ENCODE measurements around the gene SPTBN1.
"Not testable (repeated sequence)": the region's sequence is repeated elsewhere in the genome, so short reads cannot be mapped to it uniquely, and the experiment has no call there.

SPTBN1 gene

GRCh38 chr2:54471221-54471711 is 15.1 kb downstream of the SPTBN1 start:
- DNase-seq (ENCODE audit: low spot score), result no peak

- DNase-seq (ENCODE audit: low spot score), result no peak
Observed at GRCh38 chr2:54473851-54474250, 17.7 kb downstream of the SPTBN1 start.

- no peak for DNase-seq (ENCODE audit: low spot score)
Observed at GRCh38 chr2:54475285-54475684, 19.2 kb downstream of the SPTBN1 start.

GRCh38 chr2:54475919-54476318 is 19.8 kb downstream of the SPTBN1 start:
- no peak for DNase-seq (ENCODE audit: low spot score)

GRCh38 chr2:54476852-54477251 is 20.7 kb downstream of the SPTBN1 start:
- no peak for DNase-seq (ENCODE audit: low spot score)

DNA sequence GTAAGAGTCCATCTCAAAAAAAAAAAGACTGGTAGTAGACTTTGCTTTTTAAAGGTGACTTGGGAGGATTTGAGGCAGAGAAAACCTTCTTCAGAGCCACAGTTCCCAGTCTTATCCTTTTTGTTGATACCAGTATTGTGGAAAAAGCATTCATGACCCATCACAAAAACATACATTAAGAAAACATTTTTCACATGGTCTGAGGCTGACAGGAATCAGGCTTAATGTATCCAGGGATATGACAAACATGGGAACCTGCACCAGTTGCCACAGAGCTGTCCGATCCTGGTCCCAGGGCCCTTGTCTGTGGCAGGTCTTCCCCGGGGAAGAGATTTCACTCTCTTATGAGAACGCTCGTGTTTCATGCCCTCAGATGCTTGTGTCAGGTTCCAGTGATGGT is 21.8 kb downstream of the SPTBN1 start:
- DNase-seq (ENCODE audit: low spot score), result no peak

- DNase-seq (ENCODE audit: low spot score), result no peak
Observed at GRCh38 chr2:54478899-54479298, 22.8 kb downstream of the SPTBN1 start.

DNA sequence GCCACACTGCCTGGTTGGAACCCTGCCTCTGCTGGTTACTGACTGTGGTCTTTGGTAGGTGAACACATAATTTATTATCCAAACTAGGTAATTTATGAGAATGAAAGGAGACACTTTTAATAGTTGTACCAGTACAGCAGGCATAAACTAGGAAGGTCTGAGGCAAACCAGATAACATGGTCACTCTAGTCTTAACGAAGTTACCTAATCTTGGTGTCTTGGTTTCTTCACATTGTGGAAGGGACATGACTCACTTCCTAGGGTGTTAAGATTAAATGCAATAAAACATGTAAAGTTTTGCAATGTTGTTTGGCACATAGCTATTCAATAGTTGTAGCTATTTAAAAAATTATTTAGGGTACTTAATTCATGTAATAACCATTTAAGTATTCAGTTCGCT is 23.3 kb downstream of the SPTBN1 start:
- no peak for DNase-seq (ENCODE audit: low spot score)

- DNase-seq (ENCODE audit: low spot score), result no peak
Observed at GRCh38 chr2:54480025-54480424, 23.9 kb downstream of the SPTBN1 start.

- DNase-seq (ENCODE audit: low spot score), result no peak
Observed at GRCh38 chr2:54481686-54482085, 25.6 kb downstream of the SPTBN1 start.

DNA sequence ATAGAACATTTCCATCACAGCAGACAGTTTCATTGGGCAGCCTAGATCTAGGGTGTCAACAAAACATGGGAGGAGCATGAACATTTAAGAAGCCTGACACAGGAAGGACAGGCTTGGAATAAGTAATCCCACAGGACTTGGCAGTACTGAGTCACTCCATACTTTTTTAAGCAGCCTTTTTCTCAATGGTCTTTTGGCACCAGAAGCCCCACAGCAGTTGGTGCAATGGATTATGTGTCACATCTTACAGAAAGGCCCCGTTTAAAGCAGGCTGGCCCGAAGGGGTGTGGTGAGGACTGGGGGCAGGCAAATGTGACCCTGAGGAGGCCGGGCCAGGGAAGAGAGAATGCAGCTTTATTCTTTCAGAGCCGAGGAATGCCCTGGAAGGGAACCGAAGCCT is 26.6 kb downstream of the SPTBN1 start:
- DNase-seq (ENCODE audit: low spot score), result no peak

- no peak for DNase-seq (ENCODE audit: low spot score)
Observed at GRCh38 chr2:54483426-54483825, 27.3 kb downstream of the SPTBN1 start.

DNA sequence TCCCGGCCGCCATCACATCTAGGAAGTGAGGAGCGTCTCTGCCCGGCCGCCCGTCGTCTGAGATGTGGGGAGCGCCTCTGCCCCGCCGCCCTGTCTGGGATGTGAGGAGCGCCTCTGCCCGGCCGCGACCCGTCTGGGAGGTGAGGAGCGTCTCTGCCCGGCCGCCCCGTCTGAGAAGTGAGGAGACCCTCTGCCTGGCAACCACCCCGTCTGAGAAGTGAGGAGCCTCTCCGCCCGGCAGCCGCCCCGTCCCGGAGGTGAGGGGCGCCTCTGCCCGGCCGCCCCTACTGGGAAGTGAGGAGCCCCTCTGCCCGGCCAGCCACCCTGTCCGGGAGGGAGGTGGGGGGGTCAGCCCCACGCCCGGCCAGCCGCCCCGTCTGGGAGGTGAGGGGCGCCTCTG is 29.6 kb downstream of the SPTBN1 start:
- not testable (repeated sequence) for DNase-seq (ENCODE audit: low spot score)

- DNase-seq (ENCODE audit: low spot score), result no peak
Observed at GRCh38 chr2:54486766-54487165, 30.6 kb downstream of the SPTBN1 start.

- no peak for DNase-seq (ENCODE audit: low spot score)
Observed at GRCh38 chr2:54490863-54491262, 34.7 kb downstream of the SPTBN1 start.

GRCh38 chr2:54492335-54492734 is 36.2 kb downstream of the SPTBN1 start:
- no peak for DNase-seq (ENCODE audit: low spot score)

DNA sequence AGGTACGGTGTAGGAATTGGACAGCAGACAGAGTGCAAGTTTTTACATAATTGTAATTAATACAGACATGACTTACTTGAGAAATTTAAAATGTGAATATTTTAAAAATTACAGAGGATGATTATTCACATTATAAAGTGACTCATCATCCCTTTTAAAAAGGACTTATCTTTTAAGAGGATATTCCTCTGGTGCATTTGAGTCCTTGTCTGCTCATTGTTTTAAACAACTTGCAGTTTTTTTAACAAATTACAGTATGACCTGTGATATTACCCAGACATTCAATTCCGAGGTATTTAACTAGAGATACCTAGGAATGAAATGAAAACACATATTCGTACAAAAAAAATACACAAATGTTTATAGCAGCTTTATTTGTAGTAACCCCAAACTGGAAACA is 38.0 kb downstream of the SPTBN1 start:
- DNase-seq (ENCODE audit: low spot score), result no peak

GRCh38 chr2:54496920-54497319 is 40.8 kb downstream of the SPTBN1 start:
- no peak for DNase-seq (ENCODE audit: low spot score)

DNA sequence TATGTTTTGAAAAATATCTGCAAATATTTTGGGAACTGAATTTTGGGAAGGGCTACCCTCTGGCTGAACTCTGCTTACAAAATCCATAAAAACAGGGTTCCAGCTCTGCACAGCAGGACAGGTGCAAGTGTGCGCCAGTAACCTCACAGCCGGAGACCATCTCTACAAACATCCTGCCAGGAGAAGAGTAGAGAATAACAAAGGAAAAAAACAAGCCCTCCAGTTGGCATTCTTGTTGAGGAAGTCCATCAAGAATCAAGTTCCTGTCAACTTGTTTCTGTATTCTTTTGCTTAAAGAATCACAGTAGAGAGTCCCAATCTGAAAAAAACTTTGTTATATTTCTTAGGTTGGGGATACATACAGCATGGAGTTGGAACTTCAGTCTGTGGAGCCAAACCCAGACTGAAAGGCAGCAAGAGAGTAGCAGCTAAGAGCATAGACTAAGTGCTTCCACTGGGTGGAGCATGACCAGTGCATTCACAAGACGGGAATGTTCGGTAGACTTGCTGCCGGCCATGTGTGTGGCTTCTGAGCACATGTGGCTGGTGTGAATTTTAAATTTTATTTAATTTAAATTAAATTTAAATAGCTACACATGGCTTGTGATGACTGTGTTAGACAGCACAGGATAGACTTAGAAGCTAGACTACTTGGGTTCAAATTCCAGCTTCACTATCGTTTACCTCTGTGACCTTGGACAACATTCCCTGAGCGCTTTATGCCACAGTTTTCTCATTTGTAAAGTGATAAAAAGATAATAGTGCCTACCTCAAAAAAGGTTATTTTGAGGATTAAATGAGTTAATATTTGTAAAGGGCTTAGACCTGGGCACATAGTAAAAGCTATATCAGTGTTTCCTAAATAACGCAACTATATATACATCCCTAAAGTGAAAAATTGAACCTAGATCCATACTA is 41.9 kb downstream of the SPTBN1 start:
- peak; percentile 63 for DNase-seq (ENCODE audit: low spot score)

- DNase-seq (ENCODE audit: low spot score), result no peak
Observed at GRCh38 chr2:54499661-54500060, 43.5 kb downstream of the SPTBN1 start.

DNA sequence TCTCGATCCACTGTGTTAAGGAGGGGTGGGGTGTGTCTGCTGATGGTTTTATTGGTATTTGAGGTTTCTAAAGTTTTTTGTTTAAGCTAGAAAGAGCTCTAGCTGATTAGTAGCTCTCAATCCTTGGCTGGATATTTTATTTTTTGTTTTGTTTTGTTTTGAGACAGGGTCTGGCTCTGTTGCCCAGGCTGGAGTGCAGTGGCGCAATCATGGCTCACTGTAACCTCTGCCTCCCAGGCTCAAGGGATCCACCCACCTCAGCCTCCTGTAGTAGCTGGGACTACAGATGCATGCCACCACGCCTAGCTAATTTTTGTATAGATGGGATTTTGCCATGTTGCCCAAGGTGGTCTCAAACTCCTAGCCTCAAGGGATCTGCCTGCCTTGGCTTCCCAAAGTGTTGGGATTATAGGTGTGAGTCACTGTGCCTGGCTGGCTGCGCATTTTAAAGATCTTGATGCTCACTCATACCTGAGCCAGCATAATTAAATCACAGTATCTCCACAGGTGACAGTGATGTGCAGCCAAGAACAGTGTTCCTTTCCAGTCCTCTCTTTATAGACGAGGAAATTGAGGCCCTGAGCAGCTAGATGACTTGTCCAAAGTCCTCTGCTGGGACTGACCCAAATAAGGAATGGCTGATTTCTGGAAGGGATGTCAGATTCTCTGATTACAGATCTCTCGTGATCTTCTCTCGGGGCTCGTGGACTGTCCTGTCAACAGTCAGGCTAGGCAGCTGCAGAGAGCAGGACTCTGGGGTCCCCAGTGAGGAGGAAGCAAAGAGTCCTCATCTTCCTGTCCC is 44.5 kb downstream of the SPTBN1 start:
- DNase-seq (ENCODE audit: low spot score), result no peak

DNA sequence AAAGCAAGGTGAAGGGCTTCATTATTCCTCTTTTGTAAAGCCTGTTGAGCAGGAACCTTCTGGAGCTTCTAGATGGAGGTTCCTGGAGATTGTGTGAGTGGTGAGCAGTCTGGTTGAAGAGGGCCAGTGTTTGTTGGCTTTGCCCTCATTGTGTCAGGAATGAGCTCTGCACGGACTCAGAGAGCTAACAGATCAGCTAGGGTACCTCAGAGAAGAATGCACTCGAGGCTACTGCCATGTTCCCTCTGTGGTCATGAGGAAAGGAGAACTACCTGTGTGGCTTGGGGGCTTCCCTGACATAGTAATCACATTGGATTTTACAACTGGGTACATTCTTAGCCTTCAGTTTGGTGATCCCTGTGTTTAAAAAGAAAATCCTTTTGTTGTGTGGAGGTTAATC is 46.6 kb downstream of the SPTBN1 start:
- DNase-seq (ENCODE audit: low spot score), result no peak

DNA sequence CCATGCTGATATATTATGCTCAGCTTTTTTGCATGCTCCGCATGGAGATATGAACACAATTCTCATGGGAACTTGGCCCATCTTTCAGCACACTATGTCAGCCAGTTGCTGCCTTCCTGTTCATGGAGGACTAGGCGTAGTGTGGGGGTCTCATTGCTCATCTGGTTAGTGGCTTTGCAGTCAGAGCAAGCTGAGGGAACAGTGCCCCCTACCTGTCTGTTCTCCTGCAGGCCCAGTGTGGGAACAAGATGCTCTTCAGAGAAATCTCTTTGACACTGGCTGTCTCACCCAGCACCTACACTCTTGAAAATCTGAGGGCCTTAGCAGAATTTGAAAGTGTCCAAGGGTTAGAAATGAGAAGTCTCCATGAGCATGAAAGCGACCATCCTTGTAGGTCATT is 47.1 kb downstream of the SPTBN1 start:
- peak; percentile 40 for DNase-seq (ENCODE audit: low spot score)
